Left lung (tissue), 10 donors: ENCODE results near the gene FGF7. TPM values are rescaled to one million over a fixed set of nuclear protein-coding genes. Genes with fewer than 3 reads are reported as not detected.
"Not testable (repeated sequence)": the region's sequence is repeated elsewhere in the genome, so short reads cannot be mapped to it uniquely, and the experiment has no call there.

Experiments used
- ATAC-seq: fragments of 200-7000 bp; cut with Tn5 transposase; one replicate; pipeline ENCODE4 v1.9.1; 2020; ENCODE audit warnings: moderate library complexity
- DNase-seq, 4 donors: peaks; one replicate each; pipeline ENCODE4 v3.0.0-alpha.2; 2013 to 2020
- H3K27ac ChIP-seq, 2 donors: fragments of 200-600 bp; sonication (generic) in 1 of 2; one replicate each; pipeline versions ENCODE4 v1.5.0 to v1.8.0; 2020 to 2021
- H3K27me3 ChIP-seq, 2 donors: fragments of 200-600 bp; sonication (generic) in 1 of 2; one replicate each; pipeline versions ENCODE4 v1.5.0 to v1.8.0; 2020 to 2021
- H3K36me3 ChIP-seq, 2 donors: fragments of 200-600 bp; sonication (generic) in 1 of 2; one replicate each; pipeline versions ENCODE4 v1.5.0 to v1.8.0; 2020 to 2021
- H3K4me1 ChIP-seq, 2 donors: fragments of 200-600 bp; one replicate each; pipeline ENCODE4 v1.8.0; 2021
- H3K4me3 ChIP-seq, 2 donors: fragments of 200-600 bp; sonication (generic) in 1 of 2; one replicate each; pipeline versions ENCODE4 v1.5.0 to v1.8.0; 2020 to 2021; ENCODE audit warnings: mild to moderate bottlenecking in 1 of 2
- H3K9me3 ChIP-seq, 2 donors: fragments of 200-600 bp; sonication (generic) in 1 of 2; one replicate each; pipeline versions ENCODE4 v1.5.0 to v1.8.0; 2020 to 2021
- intact Hi-C, 2 donors: fragments of 100-400 bp; cut with DNase I; formaldehyde crosslinking; loops; one replicate each; pipeline versions ENCODE4 v1.11.2 to v1.14.2; 2022
- polyA plus RNA-seq, 6 donors: library from polyadenylated mRNA; unstranded; fragments of 120-200 nt; gene quantifications; one replicate each; pipeline ENCODE4 v1.2.1, GENCODE V29; 2013; ENCODE audit not compliant: insufficient read length in 6 of 6
- total RNA-seq, 2 donors: library from RNA; stranded (reverse); fragmentation: NEBNext Ultra II Directional; extraction: Animal tissue kit (Norgen Biotek cat#: 25700); gene quantifications; one replicate each; pipeline ENCODE4 v1.2.1, GENCODE V29; 2021
- TF ChIP-seq, protein P1 (sequence below), 2 donors: fragments of 200-600 bp; sonication (generic) in 1 of 2; IDR thresholded peaks; one replicate each; pipeline versions ENCODE4 v1.5.0 to v1.8.0; 2021; ENCODE audit warnings: antibody characterized with exemption in 2 of 2
- donor health status: DM: no; HTN: yes; CAD: no.
- donor health status: DM: no; HTN: no; CAD: no.

Gene FGF7
- total and polyA plus RNA-seq, 8 donors = 14.4 to 31.8 (median 21.4) TPM

DNA sequence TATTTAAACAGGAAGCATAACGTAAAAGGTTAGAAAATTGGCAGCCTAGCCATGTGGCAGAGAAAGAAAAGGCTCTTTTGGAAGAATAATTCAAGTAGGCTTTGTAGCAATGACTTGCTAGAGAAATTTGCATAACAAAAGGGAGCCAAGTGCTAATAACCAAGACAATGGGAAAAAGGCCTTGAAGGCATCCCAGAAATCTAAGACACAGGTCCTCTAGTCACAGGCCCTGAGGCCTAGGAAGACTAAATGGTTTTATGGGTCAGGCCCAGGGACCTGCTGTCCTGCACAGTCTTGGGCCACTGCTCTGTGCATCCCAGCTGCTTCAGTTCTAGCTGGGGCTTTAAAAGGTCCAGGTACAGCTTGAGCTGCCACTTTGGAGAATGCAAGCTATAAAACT, 78.5 kb downstream of the FGF7 start:
- Histone ChIP-seq H3K4me3 (no peak overlapping the region), H3K36me3 (no peaks in the 10 kb centered on the region), H3K9me3 (peaks cover 0 to 10% of the 10 kb centered on the region in 2 donors), H3K27me3 (no peaks in the 10 kb centered on the region), H3K27ac (no peak overlapping the region), H3K4me1 (no peaks in the 10 kb centered on the region)
- no peak for DNase-seq
- TF ChIP-seq, protein P1, sequence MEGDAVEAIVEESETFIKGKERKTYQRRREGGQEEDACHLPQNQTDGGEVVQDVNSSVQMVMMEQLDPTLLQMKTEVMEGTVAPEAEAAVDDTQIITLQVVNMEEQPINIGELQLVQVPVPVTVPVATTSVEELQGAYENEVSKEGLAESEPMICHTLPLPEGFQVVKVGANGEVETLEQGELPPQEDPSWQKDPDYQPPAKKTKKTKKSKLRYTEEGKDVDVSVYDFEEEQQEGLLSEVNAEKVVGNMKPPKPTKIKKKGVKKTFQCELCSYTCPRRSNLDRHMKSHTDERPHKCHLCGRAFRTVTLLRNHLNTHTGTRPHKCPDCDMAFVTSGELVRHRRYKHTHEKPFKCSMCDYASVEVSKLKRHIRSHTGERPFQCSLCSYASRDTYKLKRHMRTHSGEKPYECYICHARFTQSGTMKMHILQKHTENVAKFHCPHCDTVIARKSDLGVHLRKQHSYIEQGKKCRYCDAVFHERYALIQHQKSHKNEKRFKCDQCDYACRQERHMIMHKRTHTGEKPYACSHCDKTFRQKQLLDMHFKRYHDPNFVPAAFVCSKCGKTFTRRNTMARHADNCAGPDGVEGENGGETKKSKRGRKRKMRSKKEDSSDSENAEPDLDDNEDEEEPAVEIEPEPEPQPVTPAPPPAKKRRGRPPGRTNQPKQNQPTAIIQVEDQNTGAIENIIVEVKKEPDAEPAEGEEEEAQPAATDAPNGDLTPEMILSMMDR (IDR thresholded peaks at IDR 0.05) = no peak
- intact Hi-C loops = no loop called here
- ATAC-seq = no peak

DNA sequence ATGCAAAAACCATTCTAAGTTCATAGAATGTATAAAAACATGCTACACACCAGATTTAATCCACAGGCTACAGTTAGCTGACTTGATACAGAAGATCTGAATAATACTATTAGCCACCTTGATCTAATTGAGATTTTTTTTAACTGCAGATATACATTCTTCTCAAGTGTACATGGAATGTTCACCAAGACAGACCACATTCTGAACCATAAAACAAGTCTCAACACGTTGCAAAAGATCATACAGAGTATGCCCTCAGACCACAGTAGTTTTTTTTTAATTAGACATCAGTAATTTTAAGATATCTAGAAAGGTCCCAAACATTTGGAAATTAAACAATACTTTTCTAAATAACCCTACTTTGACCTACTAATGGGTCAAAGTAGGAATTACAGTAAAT, 83.3 kb downstream of the FGF7 start:
- no peaks in the 10 kb centered on the region for H3K36me3 ChIP-seq
- intact Hi-C loops = no loop called here
- DNase-seq (no peak), ATAC-seq (no peak)
- TF ChIP-seq, protein P1 (IDR thresholded peaks at IDR 0.05) = no peak
- peaks cover 0 to 10% of the 10 kb centered on the region in 2 donors for H3K9me3 ChIP-seq
- no peak overlapping the region for H3K27ac ChIP-seq
- no peaks in the 10 kb centered on the region for H3K4me1 ChIP-seq
- H3K4me3 ChIP-seq = no peak overlapping the region
- no peaks in the 10 kb centered on the region for H3K27me3 ChIP-seq

DNA sequence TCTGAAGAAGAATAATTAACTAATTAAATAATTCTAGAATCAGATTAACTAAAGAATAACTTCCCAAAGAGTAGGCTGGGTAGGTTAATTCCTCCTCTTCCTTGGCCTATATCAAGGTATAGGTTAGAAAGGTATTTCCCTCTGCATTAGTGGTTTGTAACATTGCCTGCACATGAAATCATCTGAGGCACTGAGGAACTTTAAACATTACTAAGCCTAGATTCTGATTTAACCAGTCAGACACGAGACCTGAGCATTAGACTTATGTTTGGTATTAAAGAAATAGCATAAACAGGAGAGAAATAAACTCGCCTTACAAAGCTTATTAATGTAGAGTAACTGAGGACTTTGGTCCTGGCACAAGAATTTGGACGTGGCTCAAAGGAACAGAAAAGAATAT, 84.2 kb downstream of the FGF7 start:
- Histone ChIP-seq H3K9me3 (peaks cover 0 to 2% of the 10 kb centered on the region in 2 donors), H3K4me3 (no peak overlapping the region), H3K27ac (no peak overlapping the region), H3K27me3 (no peaks in the 10 kb centered on the region), H3K36me3 (no peaks in the 10 kb centered on the region), H3K4me1 (no peaks in the 10 kb centered on the region)
- ATAC-seq = no peak
- no peak for DNase-seq
- intact Hi-C loops = no loop called here
- TF ChIP-seq, protein P1 (IDR thresholded peaks at IDR 0.05) = no peak

DNA sequence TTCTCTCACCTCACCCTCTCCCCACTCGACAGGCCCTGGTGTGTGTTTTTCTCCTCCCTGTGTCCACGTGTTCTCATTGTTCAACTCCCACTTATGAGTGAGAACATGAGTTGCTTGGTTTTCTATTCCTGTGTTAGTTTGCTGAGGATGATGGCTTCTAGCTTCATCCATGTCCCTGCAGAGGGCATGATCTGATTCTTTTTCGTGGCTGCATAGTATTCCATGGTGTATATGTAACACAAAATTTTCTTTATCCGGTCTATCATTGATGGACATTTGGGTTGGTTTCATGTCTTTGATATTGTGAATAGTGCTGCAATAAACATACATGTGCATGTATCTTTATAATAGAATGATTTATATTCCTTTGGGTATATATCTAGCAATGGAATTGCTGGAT, 89.7 kb downstream of the FGF7 start:
- H3K9me3 ChIP-seq, H3K27me3 ChIP-seq, H3K36me3 ChIP-seq, intact Hi-C loops, H3K27ac ChIP-seq, DNase-seq, H3K4me3 ChIP-seq, ATAC-seq, H3K4me1 ChIP-seq: not testable (repeated sequence)

DNA sequence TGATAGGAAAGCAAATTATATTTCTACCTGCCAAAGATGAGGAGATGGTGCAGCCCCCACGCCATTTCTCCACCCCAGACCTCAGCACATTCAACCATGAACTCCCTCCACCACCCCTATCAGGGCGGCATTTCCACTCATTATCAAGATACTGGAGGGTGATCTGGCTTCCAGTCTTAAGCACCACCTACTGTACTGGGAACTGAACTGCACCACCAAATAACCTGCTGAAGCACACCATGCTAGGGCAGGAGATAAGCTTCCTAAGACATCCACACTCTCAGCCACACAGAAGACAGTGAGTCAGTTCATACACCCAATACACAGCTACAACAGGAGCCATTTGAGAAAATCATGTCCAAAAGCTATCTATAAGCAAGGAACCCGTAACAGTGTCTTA, 98.8 kb downstream of the FGF7 start:
- DNase-seq (no peak), ATAC-seq (no peak)
- H3K27ac ChIP-seq = no peak overlapping the region
- intact Hi-C loops = no loop called here
- TF ChIP-seq, protein P1 (IDR thresholded peaks at IDR 0.05) = no peak
- no peak overlapping the region for H3K4me3 ChIP-seq
- no peaks in the 10 kb centered on the region for H3K27me3 ChIP-seq
- no peaks in the 10 kb centered on the region for H3K36me3 ChIP-seq
- no peaks in the 10 kb centered on the region for H3K4me1 ChIP-seq
- H3K9me3 ChIP-seq = peaks cover 0 to 37% of the 10 kb centered on the region in 2 donors

DNA sequence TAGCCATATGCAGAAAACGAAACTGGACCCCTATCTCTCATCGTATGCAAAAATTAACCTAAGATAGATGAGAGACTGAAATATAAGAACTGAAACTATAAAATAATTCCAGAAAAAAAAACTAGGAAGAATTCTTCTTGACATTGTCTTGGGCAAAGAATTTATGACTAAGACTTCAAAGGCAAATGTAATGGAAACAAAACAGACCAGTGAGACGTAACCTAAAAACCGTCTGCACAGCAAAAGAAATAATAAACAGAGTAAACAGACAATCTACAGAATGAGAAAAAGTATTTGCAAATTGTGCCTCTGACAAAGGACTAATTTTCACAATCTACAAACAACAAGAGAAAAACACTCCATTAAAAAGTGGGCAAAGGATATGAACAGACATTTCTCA, 105.2 kb downstream of the FGF7 start:
- no peak for DNase-seq
- H3K4me1 ChIP-seq = no peaks in the 10 kb centered on the region
- TF ChIP-seq, protein P1 (IDR thresholded peaks at IDR 0.05) = no peak
- no peak for ATAC-seq
- H3K4me3 ChIP-seq = no peak overlapping the region
- H3K27me3 ChIP-seq = no peaks in the 10 kb centered on the region
- H3K9me3 ChIP-seq = peaks cover 0 to 24% of the 10 kb centered on the region in 2 donors
- H3K27ac ChIP-seq = no peak overlapping the region
- H3K36me3 ChIP-seq = no peaks in the 10 kb centered on the region
- intact Hi-C loops = no loop called here
